ENCODE results near the gene AGBL4. TPM values are rescaled to one million over a fixed set of nuclear protein-coding genes. Genes with fewer than 3 reads are reported as not detected.

AGBL4 gene
- total RNA-seq, 2 donors from 2014 or later, result 0.40 to 5.5 TPM

GRCh38 chr1:48725341-48726046 is 1298.3 kb downstream of the AGBL4 start:
- no peak overlapping the region for H3K4me3 Mint-ChIP-seq
- H3K27ac Mint-ChIP-seq, result no peak overlapping the region
- H3K27me3 Mint-ChIP-seq (ENCODE audit: insufficient read depth), result no peaks in the 10 kb centered on the region
- H3K4me1 ChIP-seq (ENCODE audit: control insufficient read depth, insufficient read depth, low read length), result no peaks in the 10 kb centered on the region
- DNase-seq, result no peak
- no peak for TF ChIP-seq CTCF (conservative IDR thresholded peaks at IDR 0.05)
- no peaks in the 10 kb centered on the region for H3K27me3 ChIP-seq (ENCODE audit: control insufficient read depth, insufficient read depth, low read length, poor library complexity, severe bottlenecking)
- H3K4me1 Mint-ChIP-seq, result no peaks in the 10 kb centered on the region
- H3K9me3 ChIP-seq (ENCODE audit: control insufficient read depth, low read length), result no peaks in the 10 kb centered on the region
- H3K36me3 Mint-ChIP-seq (ENCODE audit: low read depth), result no peaks in the 10 kb centered on the region
- H3K9me3 Mint-ChIP-seq, result no peaks in the 10 kb centered on the region
- no peaks in the 10 kb centered on the region for H3K36me3 ChIP-seq (ENCODE audit: control insufficient read depth, insufficient read depth, low read length)
- WGBS, 2 experiments (ENCODE audit: insufficient coverage in 1 of 2, insufficient read length in 1 of 2), result 93 to 96% methylated on average over 4 to 5 of the region's 5 CpGs
- no peak overlapping the region for H3K27ac ChIP-seq (ENCODE audit: low read depth, low read length)
- H3K9ac ChIP-seq (ENCODE audit: extremely low read depth, low read length, poor library complexity, severe bottlenecking), result no peak overlapping the region
- no peak overlapping the region for H3K4me3 ChIP-seq (ENCODE audit: low read length)

- H3K36me3 ChIP-seq (ENCODE audit: control insufficient read depth, insufficient read depth, low read length), result no peaks in the 10 kb centered on the region
- no peak overlapping the region for H3K27ac ChIP-seq (ENCODE audit: low read depth, low read length)
- H3K9ac ChIP-seq (ENCODE audit: extremely low read depth, low read length, poor library complexity, severe bottlenecking), result no peak overlapping the region
- Mint-ChIP-seq H3K4me1 (no peaks in the 10 kb centered on the region), H3K36me3 (ENCODE audit: low read depth) (no peaks in the 10 kb centered on the region), H3K4me3 (no peak overlapping the region), H3K9me3 (no peaks in the 10 kb centered on the region), H3K27me3 (ENCODE audit: insufficient read depth) (no peaks in the 10 kb centered on the region), H3K27ac (no peak overlapping the region)
- H3K27me3 ChIP-seq (ENCODE audit: control insufficient read depth, insufficient read depth, low read length, poor library complexity, severe bottlenecking), result no peaks in the 10 kb centered on the region
- H3K4me3 ChIP-seq (ENCODE audit: low read length), result no peak overlapping the region
- H3K4me1 ChIP-seq (ENCODE audit: control insufficient read depth, insufficient read depth, low read length), result no peaks in the 10 kb centered on the region
- TF ChIP-seq CTCF (conservative IDR thresholded peaks at IDR 0.05), result no peak
- no peaks in the 10 kb centered on the region for H3K9me3 ChIP-seq (ENCODE audit: control insufficient read depth, low read length)
- DNase-seq, result no peak
Measured at GRCh38 chr1:48720929-48721328, 1302.8 kb downstream of the AGBL4 start.

- Mint-ChIP-seq H3K27me3 (ENCODE audit: insufficient read depth) (no peaks in the 10 kb centered on the region), H3K4me3 (no peak overlapping the region), H3K36me3 (ENCODE audit: low read depth) (no peaks in the 10 kb centered on the region), H3K9me3 (no peaks in the 10 kb centered on the region), H3K4me1 (no peaks in the 10 kb centered on the region), H3K27ac (no peak overlapping the region)
- Histone ChIP-seq H3K9me3 (ENCODE audit: control insufficient read depth, low read length) (no peaks in the 10 kb centered on the region), H3K4me1 (ENCODE audit: control insufficient read depth, insufficient read depth, low read length) (no peaks in the 10 kb centered on the region), H3K27ac (ENCODE audit: low read depth, low read length) (no peak overlapping the region), H3K9ac (ENCODE audit: extremely low read depth, low read length, poor library complexity, severe bottlenecking) (no peak overlapping the region), H3K27me3 (ENCODE audit: control insufficient read depth, insufficient read depth, low read length, poor library complexity, severe bottlenecking) (no peaks in the 10 kb centered on the region), H3K4me3 (ENCODE audit: low read length) (no peak overlapping the region), H3K36me3 (ENCODE audit: control insufficient read depth, insufficient read depth, low read length) (no peaks in the 10 kb centered on the region)
- TF ChIP-seq CTCF (conservative IDR thresholded peaks at IDR 0.05), result no peak
- 91 to 100% methylated on average over 4 of the region's 4 CpGs for WGBS, 2 experiments (ENCODE audit: insufficient coverage in 1 of 2, insufficient read length in 1 of 2)
- no peak for DNase-seq
Measured at GRCh38 chr1:48718705-48719104, 1305.0 kb downstream of the AGBL4 start.
